T-cell (primary cell): ENCODE data around the gene XRCC6. TPM values are rescaled to one million over a fixed set of nuclear protein-coding genes. Genes with fewer than 3 reads are reported as not detected.

ENCODE experiments used
- ATAC-seq, 4 experiments: fragments of 200-7000 bp in 3 of 4; fragments of 150-1000 bp in 1 of 4; cut with Tn5 transposase; replicated peaks in 1 of 4; 1 replicate in 3 of 4; 2 replicates in 1 of 4; pipeline ENCODE4 v1.10.0; 2021; ENCODE audit warnings: moderate library complexity in 3 of 4, mild to moderate bottlenecking in 2 of 4, moderate number of reproducible peaks in 1 of 4
- CTCF ChIA-PET, 2 donors: fragments of 300-600 bp; sonication (Branson Sonifier 250); formaldehyde crosslinking; loops; one replicate each; lab custom pipeline; 2022; ENCODE audit warnings: antibody characterized with exemption in 2 of 2; lab: Charles Lee
- POLR2A ChIA-PET, 2 donors: fragments of 300-600 bp; sonication (Branson Sonifier 250); formaldehyde crosslinking; loops; one replicate each; lab custom pipeline; 2022; ENCODE audit warnings: antibody characterized with exemption in 2 of 2; lab: Charles Lee
- DNase-seq, 35 experiments: peaks; one replicate each; pipeline versions ENCODE4 v3.0.0 to v3.0.0-alpha.2; 2013 to 2023
- H3K27ac ChIP-seq: one replicate; pipeline ENCODE4 v1.5.1; 2013; ENCODE audit warnings: low read length
- H3K27me3 ChIP-seq, 2 experiments: replicated peaks in 1 of 2; 1 replicate in 1 of 2; 2 replicates in 1 of 2; pipeline versions ENCODE4 v1.6.1 to v1.7.0; 2013; ENCODE audit warnings: low read length in 1 of 2, mixed read lengths in 1 of 2; ENCODE audit not compliant: control insufficient read depth in 2 of 2, insufficient read depth in 2 of 2; ENCODE audit errors: extremely low read depth in 1 of 2
- H3K36me3 ChIP-seq, 2 donors: 1 replicate in 1 of 2; 2 replicates in 1 of 2; pipeline versions ENCODE4 v1.6.1 to v1.7.0; 2013; ENCODE audit warnings: low read length in 1 of 2; ENCODE audit not compliant: control insufficient read depth in 2 of 2, insufficient read depth in 1 of 2; ENCODE audit errors: extremely low read depth in 1 of 2
- H3K4me1 ChIP-seq, 2 experiments: 1 replicate in 1 of 2; 2 replicates in 1 of 2; pipeline versions ENCODE4 v1.6.1 to v1.7.0; 2013; ENCODE audit warnings: low read length in 2 of 2, mixed read lengths in 1 of 2; ENCODE audit not compliant: insufficient read depth in 2 of 2, control insufficient read depth in 1 of 2; ENCODE audit errors: extremely low read depth in 1 of 2
- H3K4me3 ChIP-seq, 2 donors: 1 replicate in 1 of 2; 2 replicates in 1 of 2; pipeline versions ENCODE4 v1.5.1 to v1.7.0; 2013; ENCODE audit warnings: mild to moderate bottlenecking in 2 of 2, low read length in 1 of 2, moderate library complexity in 1 of 2; ENCODE audit not compliant: control insufficient read depth in 1 of 2; ENCODE audit errors: extremely low read depth in 1 of 2
- H3K9me3 ChIP-seq: 2 replicates; pipeline ENCODE4 v1.7.0; 2013
- H3K27ac Mint-ChIP-seq, 2 donors: one replicate each; pipeline ENCODE4 v1.8.0; 2020 to 2021; ENCODE audit warnings: mild to moderate bottlenecking in 2 of 2, mixed read lengths in 2 of 2
- H3K27me3 Mint-ChIP-seq, 2 donors: one replicate each; pipeline ENCODE4 v1.8.0; 2021 to 2022; ENCODE audit warnings: mixed read lengths in 2 of 2
- H3K36me3 Mint-ChIP-seq: one replicate; pipeline ENCODE4 v1.8.0; 2021; ENCODE audit warnings: mixed read lengths
- H3K4me1 Mint-ChIP-seq, 3 donors: one replicate each; pipeline ENCODE4 v1.8.0; 2020 to 2022; ENCODE audit warnings: mixed read lengths in 3 of 3, mild to moderate bottlenecking in 1 of 3
- H3K4me3 Mint-ChIP-seq, 3 donors: one replicate each; pipeline ENCODE4 v1.8.0; 2020 to 2022; ENCODE audit warnings: mild to moderate bottlenecking in 3 of 3, mixed read lengths in 3 of 3, moderate library complexity in 3 of 3
- H3K9me3 Mint-ChIP-seq, 3 donors: one replicate each; pipeline ENCODE4 v1.8.0; 2020 to 2022; ENCODE audit warnings: mixed read lengths in 3 of 3
- WGBS: methylation state at CpG from one replicate; pipeline ENCODE4 v1.1.5; 2013; ENCODE audit warnings: missing lambda C conversion rate; ENCODE audit not compliant: insufficient coverage; 5-methylcytosine and 5-hydroxymethylcytosine counted together
- total RNA-seq, 35 experiments: library from RNA in 6 of 35; stranded (reverse) in 6 of 35; fragments of 120-200 nt in 1 of 35; gene quantifications; one replicate each; pipeline versions ENCODE4 v1.2.1 to v1.2.4 and lab custom pipeline; 2013 to 2026

The XRCC6 gene
- total RNA-seq, 5 donors from 2014 or later (not counting 1 experiment from before 2014, with no cell fraction given) = 159 to 174 (median 168) TPM

DNA sequence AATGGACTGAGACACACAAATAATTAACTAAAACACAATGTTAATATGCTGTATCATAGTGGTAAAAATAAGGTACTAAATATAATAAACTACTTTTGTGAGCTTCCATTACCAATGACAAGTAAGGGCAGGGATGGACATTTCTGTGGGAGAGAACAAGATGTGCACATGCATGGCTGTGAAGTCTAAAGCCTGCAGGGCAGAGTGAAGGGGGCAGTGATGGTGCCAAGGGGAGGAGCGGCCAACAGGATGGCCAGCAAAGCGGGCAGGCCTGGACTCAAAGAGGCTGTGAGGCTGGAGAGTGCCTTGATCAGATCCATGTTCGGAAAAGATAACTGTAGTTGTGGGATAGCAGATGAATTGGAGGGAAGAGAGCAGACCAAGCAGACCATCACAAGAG is 12.7 kb upstream of the XRCC6 start:
- Histone ChIP-seq H3K27ac (no peak overlapping the region), H3K4me1 (peaks cover 0 to 16% of the 10 kb centered on the region in 2 experiments), H3K27me3 (no peaks in the 10 kb centered on the region), H3K9me3 (no peaks in the 10 kb centered on the region), H3K4me3 (no peak overlapping the region), H3K36me3 (peaks cover 15 to 22% of the 10 kb centered on the region in 2 donors)
- POLR2A ChIA-PET = no interaction called here
- Mint-ChIP-seq H3K27ac (no peak overlapping the region), H3K4me1 (peaks cover 11 to 16% (median 14%) of the 10 kb centered on the region in 3 donors), H3K36me3 (peaks cover 26% of the 10 kb centered on the region), H3K9me3 (no peaks in the 10 kb centered on the region), H3K4me3 (no peak overlapping the region), H3K27me3 (no peaks in the 10 kb centered on the region)
- WGBS = 100% methylated on average over 1 of the region's 3 CpGs
- CTCF ChIA-PET = no interaction called here
- no peak for DNase-seq
- ATAC-seq = no peak

DNA sequence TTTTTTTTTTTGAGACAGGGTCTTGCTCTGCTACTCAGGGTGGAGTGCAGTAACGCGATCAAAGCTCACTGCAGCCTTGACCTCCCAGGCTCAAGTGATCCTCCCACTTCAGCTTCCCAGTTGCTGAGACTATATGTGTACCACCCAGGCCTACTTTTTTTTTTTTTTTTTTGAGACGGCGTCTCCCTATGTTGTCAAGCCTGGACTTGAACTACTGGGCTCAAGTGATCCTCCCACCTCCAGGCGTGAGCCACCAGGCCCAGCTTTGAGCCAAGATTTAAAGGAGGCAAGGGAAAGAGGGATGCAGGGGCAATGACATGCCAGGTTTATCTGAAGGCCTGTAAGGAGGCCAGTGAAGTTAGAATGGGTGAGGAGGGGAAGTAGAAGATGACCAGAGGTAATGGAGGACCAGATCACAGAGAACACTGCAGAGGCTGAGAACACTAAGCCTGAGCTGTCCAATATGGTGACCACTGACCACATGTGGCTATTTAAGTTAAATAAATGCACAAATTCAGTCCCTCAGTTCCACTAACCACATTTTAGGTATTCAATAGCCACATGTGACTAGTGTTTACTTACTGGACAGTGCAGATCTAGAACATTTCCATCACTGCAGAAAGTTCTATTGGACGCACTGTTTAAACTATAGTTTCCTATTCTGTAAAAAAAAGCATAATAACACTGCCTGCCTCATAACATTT is 8.3 kb upstream of the XRCC6 start:
- Histone ChIP-seq H3K27me3 (no peaks in the 10 kb centered on the region), H3K4me3 (no peak overlapping the region), H3K9me3 (no peaks in the 10 kb centered on the region), H3K4me1 (no peaks in the 10 kb centered on the region), H3K27ac (no peak overlapping the region), H3K36me3 (no peaks in the 10 kb centered on the region)
- Mint-ChIP-seq H3K27ac (no peak overlapping the region), H3K4me1 (peaks cover 0 to 19% (median 15%) of the 10 kb centered on the region in 3 donors), H3K27me3 (no peaks in the 10 kb centered on the region), H3K9me3 (no peaks in the 10 kb centered on the region), H3K36me3 (peaks cover 12% of the 10 kb centered on the region), H3K4me3 (no peak overlapping the region)
- ChIA-PET POLR2A (no interaction called here), CTCF (no interaction called here)
- WGBS = no CpG with 5 or more reads among the region's 6 CpGs
- no peak for DNase-seq
- ATAC-seq = no peak

DNA sequence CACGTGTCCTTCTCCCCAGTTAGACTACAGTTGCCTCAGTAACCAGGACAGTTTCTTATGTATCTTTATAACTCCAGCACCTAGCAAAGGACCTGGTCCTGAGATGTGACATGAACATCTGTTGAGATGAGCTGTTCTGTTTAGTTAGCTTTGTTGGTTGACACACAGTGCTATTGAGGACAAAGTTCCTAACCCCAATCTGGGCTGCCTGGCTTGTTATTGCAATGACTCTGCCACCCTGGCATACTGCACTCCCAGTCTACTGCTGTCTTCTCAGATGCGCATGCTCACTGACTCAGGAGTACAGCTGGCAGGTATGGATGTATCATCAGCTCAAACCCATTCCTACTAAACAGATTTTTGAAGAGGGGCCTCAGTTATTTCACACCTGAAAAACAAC is 7.6 kb upstream of the XRCC6 start:
- H3K27ac ChIP-seq = no peak overlapping the region
- H3K9me3 Mint-ChIP-seq = no peaks in the 10 kb centered on the region
- peaks cover 12% of the 10 kb centered on the region for H3K36me3 Mint-ChIP-seq
- H3K9me3 ChIP-seq = no peaks in the 10 kb centered on the region
- no peak overlapping the region for H3K27ac Mint-ChIP-seq
- CTCF ChIA-PET = no interaction called here
- no peak for DNase-seq
- ATAC-seq = no peak
- H3K4me3 Mint-ChIP-seq = no peak overlapping the region
- H3K4me1 ChIP-seq = no peaks in the 10 kb centered on the region
- no peaks in the 10 kb centered on the region for H3K36me3 ChIP-seq
- POLR2A ChIA-PET = interaction anchor here in 1 of 2 donors (0.7 kb wide), 1 partner anchor 9 kb away, joined by 3 read pairs; no protein-coding TSS in a partner anchor
- WGBS = 89% methylated on average over 1 of the region's 2 CpGs
- H3K27me3 ChIP-seq = no peaks in the 10 kb centered on the region
- no peaks in the 10 kb centered on the region for H3K27me3 Mint-ChIP-seq
- no peak overlapping the region for H3K4me3 ChIP-seq
- peaks cover 4 to 23% (median 22%) of the 10 kb centered on the region in 3 donors for H3K4me1 Mint-ChIP-seq

DNA sequence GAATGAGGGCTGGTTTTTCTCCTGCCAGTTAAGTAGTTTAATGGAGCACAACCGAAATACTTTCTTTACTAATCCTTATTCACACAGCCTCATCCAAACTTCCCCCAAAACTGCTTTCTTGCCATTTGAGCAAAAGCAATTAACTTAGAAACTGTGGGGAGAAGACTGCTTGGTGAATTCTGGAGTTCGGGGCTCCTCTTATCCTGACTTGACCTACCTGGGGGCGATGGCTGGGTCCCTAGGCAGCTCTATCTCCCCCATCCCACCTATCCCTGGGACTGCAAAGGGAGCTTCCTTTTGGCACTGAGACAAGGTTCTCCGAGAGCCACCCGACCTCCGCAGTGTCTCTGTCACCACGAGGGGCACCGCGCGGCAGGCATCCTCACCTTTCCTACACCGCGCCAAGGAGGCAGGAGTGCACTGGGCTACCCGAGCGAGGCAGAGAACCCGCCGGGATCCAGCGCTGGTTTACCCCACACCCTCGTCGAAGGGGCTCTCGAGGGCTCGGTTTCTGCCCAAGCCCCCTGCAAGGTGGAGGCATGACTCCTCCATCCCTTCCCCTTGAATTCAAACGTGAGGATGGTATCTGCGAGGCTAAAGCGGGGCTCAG is 1.0 kb upstream of the XRCC6 start:
- Histone ChIP-seq H3K27ac (peak overlapping the region; percentile 88), H3K36me3 (peaks cover 9 to 16% of the 10 kb centered on the region in 2 donors), H3K27me3 (no peaks in the 10 kb centered on the region), H3K9me3 (no peaks in the 10 kb centered on the region), H3K4me1 (peaks cover 18 to 34% of the 10 kb centered on the region in 2 experiments), H3K4me3 (peak overlapping the region; percentile 88)
- Mint-ChIP-seq H3K27me3 (no peaks in the 10 kb centered on the region), H3K9me3 (no peaks in the 10 kb centered on the region), H3K4me1 (peaks cover 32 to 61% (median 53%) of the 10 kb centered on the region in 3 donors), H3K36me3 (peaks cover 16% of the 10 kb centered on the region), H3K27ac (peak overlapping the region; percentile 96 to 97), H3K4me3 (peak overlapping the region; percentile 95 to 100 (median 96))
- ATAC-seq (peak in 3 of 4 experiments; percentile 13 to 17 (median 16)), DNase-seq (peak in 32 of 35 experiments; percentile 6 to 59 (median 25))
- CTCF ChIA-PET = interaction anchor here (0.5 to 1.5 kb wide), 4 partner anchors 17 to 47 kb away, joined by 3 to 8 read pairs (median 4); partner anchors contain the start of gene PMM1 (in 1 of the 2)
- POLR2A ChIA-PET = interaction anchor here (0.7 to 1.7 kb wide), 3 partner anchors 16 to 31 kb away, joined by 3 to 16 read pairs (median 3); partner anchors contain the start of gene PMM1 (in 2 of the 2)
- under 1% methylated on average over 21 of the region's 24 CpGs for WGBS

DNA sequence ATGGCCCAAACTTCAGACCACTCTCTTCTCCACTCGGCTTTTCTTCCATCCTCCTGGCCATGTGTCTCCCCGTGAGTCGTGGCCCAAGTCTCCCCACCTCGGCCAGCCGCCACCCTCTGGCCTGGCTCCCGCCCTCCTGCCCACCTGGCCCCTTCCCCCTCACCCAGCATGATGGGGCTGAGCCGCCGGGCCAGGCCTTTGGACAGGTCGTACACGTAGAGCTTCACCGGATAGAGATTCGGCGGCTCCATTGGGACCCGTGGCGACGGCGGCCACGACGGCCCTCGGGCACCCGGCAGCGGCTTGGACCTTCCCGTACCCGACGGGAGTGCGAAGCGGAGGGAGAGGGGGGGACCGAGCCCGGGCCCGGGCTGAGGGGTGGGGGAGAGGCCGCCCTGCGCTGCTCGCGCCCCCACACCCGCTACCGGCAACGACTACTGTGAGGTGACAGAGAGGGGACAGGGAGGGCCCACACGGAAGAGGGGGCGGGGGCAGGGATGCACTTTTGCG is 451 bp upstream of the XRCC6 start, which contains the start of gene DESI1:
DESI1 (minus strand) TSS at position 455 of the 510 bp plus-strand sequence; CDS start at position 251, 204 bp downstream.
- Mint-ChIP-seq H3K4me1 (peaks cover 32 to 62% (median 54%) of the 10 kb centered on the region in 3 donors), H3K4me3 (peak within 1 kb of the TSS; percentile 95 to 100 (median 96)), H3K9me3 (no peaks in the 10 kb centered on the region), H3K36me3 (peaks cover 21% of the 10 kb centered on the region), H3K27me3 (no peaks in the 10 kb centered on the region), H3K27ac (peak within 1 kb of the TSS; percentile 96 to 97)
- Histone ChIP-seq H3K27me3 (no peaks in the 10 kb centered on the region), H3K27ac (peak within 1 kb of the TSS; percentile 97), H3K4me3 (peak within 1 kb of the TSS; percentile 88 to 92), H3K36me3 (peaks cover 14 to 22% of the 10 kb centered on the region in 2 donors), H3K9me3 (no peaks in the 10 kb centered on the region), H3K4me1 (peaks cover 18 to 35% of the 10 kb centered on the region in 2 experiments)
- ChIA-PET POLR2A (interaction anchor here (0.6 to 1.7 kb wide), 4 partner anchors 17 to 239 kb away, joined by 3 to 15 read pairs (median 5); partner anchors contain the start of genes PMM1 (in 1 of the 2) and TEF (in 1 of the 2)), CTCF (interaction anchor here in 1 of 2 donors (0.6 to 1.4 kb wide), 4 partner anchors 31 to 320 kb away, joined by 3 to 4 read pairs (median 3); partner anchors contain the start of gene PMM1)
- under 1% methylated on average over 33 of the region's 40 CpGs for WGBS
- DNase-seq = peak in 1 of 35 experiments; percentile 7
- peak; percentile 24 to 40 (median 36) for ATAC-seq

DNA sequence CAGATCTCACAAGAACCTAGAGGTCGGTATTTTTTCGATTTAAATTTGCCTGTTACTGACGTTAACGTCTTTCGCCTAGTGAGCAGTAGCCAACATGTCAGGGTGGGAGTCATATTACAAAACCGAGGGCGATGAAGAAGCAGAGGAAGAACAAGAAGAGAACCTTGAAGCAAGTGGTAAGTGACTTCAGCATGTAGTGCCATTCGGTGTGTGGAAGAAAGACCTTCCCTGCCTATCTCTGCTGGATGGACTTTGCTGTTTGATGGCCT is 750 bp downstream of the XRCC6 start:
- Mint-ChIP-seq H3K36me3 (peaks cover 19% of the 10 kb centered on the region), H3K4me3 (peak overlapping the region; percentile 95 to 100 (median 96)), H3K27ac (peak overlapping the region; percentile 96 to 97), H3K4me1 (peaks cover 32 to 58% (median 51%) of the 10 kb centered on the region in 3 donors), H3K27me3 (no peaks in the 10 kb centered on the region), H3K9me3 (no peaks in the 10 kb centered on the region)
- 11% methylated on average over 5 of the region's 8 CpGs for WGBS
- Histone ChIP-seq H3K36me3 (peaks cover 14 to 32% of the 10 kb centered on the region in 2 donors), H3K27me3 (no peaks in the 10 kb centered on the region), H3K27ac (peak overlapping the region; percentile 97), H3K9me3 (no peaks in the 10 kb centered on the region), H3K4me3 (peak overlapping the region; percentile 88 to 92), H3K4me1 (peaks cover 18 to 35% of the 10 kb centered on the region in 2 experiments)
- DNase-seq (no peak), ATAC-seq (no peak)
- POLR2A ChIA-PET = interaction anchor here in 1 of 2 donors (0.6 to 1.7 kb wide), 4 partner anchors 11 to 765 kb away, joined by 4 to 15 read pairs (median 6); partner anchors contain the start of genes PMM1, ST13 and TEF
- CTCF ChIA-PET = interaction anchor here in 1 of 2 donors (0.6 to 1.4 kb wide), 4 partner anchors 16 to 218 kb away, joined by 3 to 5 read pairs (median 4); no protein-coding TSS in a partner anchor
